AG04450 (cell line): Measurements from ENCODE around the gene PPP1R27. TPM values are rescaled to one million over a fixed set of nuclear protein-coding genes. Genes with fewer than 3 reads are reported as not detected.

Experiments used
- CTCF ChIA-PET: fragments of 300-600, 350-600 bp; formaldehyde crosslinking; extraction: SDS; loops from one replicate; lab custom pipeline; 2022; ENCODE audit warnings: antibody characterized with exemption, inconsistent platforms; lab: Charles Lee
- POLR2A ChIA-PET: fragments of 350-600 bp; formaldehyde crosslinking; extraction: SDS; loops from one replicate; lab custom pipeline; 2021; ENCODE audit warnings: antibody characterized with exemption, inconsistent platforms; lab: Yijun Ruan, JAX
- DNase-seq: peaks from one replicate; pipeline ENCODE4 v3.0.0-alpha.2; 2011; ENCODE audit warnings: low read depth, low spot score
- H3K27ac ChIP-seq: one replicate; pipeline ENCODE4 v1.5.1; 2012; ENCODE audit warnings: low read depth, low read length, control low read depth
- H3K27me3 ChIP-seq: one replicate; pipeline ENCODE4 v1.6.0; 2012; ENCODE audit warnings: low read length; ENCODE audit not compliant: control insufficient read depth, insufficient read depth
- H3K4me3 ChIP-seq: 2 replicates; pipeline ENCODE4 v1.5.1; 2011; ENCODE audit warnings: mild to moderate bottlenecking, low read depth, low read length, control low read depth
- H3K9me3 ChIP-seq: 2 replicates; pipeline ENCODE4 v1.5.1; 2012; ENCODE audit warnings: low read length; ENCODE audit not compliant: control insufficient read depth, insufficient read depth
- polyA plus RNA-seq: library from polyadenylated mRNA; depleted of rRNA; stranded (reverse); fragments of >200 nt; gene quantifications from 2 replicates; pipeline ENCODE4 v1.2.3, GENCODE V29; 2011
- TF ChIP-seq, protein P1 (sequence below): IDR thresholded peaks from 2 replicates; pipeline ENCODE4 v1.5.1; 2011; ENCODE audit warnings: low read depth, low read length, control low read depth, inconsistent platforms

PPP1R27 gene
- polyA plus RNA-seq, 1 experiment = not detected

DNA sequence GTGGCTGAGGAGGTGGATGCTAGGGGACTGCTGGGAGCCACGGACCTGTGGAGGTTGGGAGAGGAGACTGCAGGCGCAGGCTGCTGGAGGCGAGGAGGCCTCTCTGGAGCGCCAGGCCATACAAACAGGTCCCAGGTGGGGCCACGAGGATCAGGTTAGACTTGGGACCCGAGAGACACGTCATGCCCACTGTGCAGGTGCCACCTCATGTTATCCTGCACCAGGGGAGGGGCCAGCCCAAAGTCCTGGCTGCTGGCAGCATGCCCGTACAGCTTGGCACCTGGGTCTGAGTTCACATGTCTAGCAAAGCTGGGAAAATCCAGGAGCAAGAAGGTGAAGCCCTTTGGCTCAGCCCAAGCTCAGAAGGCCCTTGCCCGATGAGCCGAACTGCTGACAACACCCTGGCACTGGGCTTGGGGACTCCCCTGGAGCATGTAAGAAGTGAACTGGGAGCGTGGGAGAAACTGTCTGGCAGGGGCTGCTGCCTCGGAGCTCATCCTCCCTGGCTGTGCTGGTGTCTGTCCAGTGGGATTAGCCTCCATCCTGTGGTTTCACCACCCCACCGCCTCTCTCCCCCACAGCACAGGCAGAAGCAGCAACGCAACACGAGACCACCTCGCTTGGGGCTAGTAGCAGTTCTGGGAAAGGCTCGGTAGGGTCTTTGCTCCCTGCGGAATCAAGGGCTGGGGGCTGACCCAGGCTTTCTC is 31.0 kb upstream of the PPP1R27 start:
- no peaks in the 10 kb centered on the region; the same call in 1 of the 2 replicates for H3K9me3 ChIP-seq
- DNase-seq = no peak
- TF ChIP-seq, protein P1, sequence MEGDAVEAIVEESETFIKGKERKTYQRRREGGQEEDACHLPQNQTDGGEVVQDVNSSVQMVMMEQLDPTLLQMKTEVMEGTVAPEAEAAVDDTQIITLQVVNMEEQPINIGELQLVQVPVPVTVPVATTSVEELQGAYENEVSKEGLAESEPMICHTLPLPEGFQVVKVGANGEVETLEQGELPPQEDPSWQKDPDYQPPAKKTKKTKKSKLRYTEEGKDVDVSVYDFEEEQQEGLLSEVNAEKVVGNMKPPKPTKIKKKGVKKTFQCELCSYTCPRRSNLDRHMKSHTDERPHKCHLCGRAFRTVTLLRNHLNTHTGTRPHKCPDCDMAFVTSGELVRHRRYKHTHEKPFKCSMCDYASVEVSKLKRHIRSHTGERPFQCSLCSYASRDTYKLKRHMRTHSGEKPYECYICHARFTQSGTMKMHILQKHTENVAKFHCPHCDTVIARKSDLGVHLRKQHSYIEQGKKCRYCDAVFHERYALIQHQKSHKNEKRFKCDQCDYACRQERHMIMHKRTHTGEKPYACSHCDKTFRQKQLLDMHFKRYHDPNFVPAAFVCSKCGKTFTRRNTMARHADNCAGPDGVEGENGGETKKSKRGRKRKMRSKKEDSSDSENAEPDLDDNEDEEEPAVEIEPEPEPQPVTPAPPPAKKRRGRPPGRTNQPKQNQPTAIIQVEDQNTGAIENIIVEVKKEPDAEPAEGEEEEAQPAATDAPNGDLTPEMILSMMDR = no peak
- no peak overlapping the region for H3K4me3 ChIP-seq
- peak overlapping the region; percentile 52 for H3K27ac ChIP-seq
- POLR2A ChIA-PET = interaction anchor here (1.0 to 1.7 kb wide), 4 partner anchors 51 to 182 kb away, joined by 3 to 6 read pairs (median 4); partner anchors contain the start of genes ARL16 and HGS
- no peaks in the 10 kb centered on the region for H3K27me3 ChIP-seq
- CTCF ChIA-PET = no interaction called here

DNA sequence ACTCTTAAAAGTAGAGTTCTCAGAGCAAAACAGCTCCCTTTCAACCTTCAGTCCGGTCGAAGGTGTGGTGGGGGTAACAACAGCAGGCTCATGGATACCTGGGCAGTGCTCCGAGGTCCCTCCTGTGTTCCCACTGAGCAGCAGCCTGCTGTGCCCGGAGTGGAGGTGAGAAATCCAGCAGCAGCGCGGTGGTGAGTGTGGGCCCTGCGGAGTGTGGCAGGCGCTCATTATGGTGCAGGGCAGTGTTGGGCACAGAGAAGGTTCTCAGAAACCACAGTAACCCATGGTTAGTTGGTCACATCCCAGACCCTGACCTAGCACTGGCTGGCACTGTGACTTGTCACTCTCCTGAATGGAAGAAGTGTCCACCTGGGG is 30.5 kb upstream of the PPP1R27 start:
- no peak for DNase-seq
- TF ChIP-seq, protein P1 = no peak
- Histone ChIP-seq H3K9me3 (no peaks in the 10 kb centered on the region; the same call in 1 of the 2 replicates), H3K4me3 (no peak overlapping the region), H3K27me3 (no peaks in the 10 kb centered on the region), H3K27ac (no peak overlapping the region)
- ChIA-PET POLR2A (interaction anchor here (1.0 to 1.7 kb wide), 3 partner anchors 52 to 65 kb away, joined by 3 to 6 read pairs (median 4); no protein-coding TSS in a partner anchor), CTCF (no interaction called here)

DNA sequence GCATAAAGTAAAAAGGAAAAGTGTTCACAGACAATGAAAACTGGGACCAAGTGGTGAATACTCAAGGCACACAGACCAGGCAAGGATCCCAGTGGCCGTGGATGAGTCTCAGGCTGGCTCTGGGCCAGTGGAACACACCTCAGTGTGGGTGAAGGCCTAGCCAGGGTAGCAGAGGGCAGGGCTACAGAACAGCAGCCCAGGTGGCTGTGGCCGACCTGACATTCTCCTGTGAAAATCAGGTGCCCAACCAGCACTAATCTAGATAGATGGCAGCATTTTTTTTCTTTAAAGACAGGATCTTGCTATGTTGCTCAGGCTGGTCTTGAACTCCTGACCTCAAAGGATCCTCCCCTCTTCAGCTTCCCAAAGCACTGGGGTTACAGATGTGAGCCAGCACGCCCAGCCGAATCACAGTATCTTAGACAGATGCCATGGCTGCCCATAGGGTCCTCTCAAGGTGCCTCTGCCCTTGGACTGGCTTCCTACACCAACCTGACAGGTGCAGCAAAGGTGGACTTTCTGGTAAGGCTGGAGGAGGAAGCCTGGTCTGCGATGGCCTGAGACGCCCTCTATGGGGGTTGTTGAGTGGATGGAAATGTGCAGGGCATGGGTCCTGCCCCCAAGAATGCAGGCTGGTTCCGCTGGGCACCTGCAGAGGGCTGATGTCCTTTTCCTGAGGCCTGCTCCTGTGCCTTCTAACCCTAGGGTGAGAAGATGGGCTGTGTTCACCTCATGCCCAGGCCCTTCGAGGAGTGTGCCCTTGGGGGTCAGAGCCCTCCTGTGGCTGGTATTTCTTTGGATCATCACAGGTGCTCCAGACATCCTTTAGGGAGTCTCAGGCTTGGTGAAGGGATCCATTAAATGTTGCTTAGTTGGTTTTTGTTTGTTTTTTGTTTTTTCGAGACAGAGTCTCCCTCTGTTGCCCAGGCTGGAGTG is 29.3 kb upstream of the PPP1R27 start:
- Histone ChIP-seq H3K9me3 (no peaks in the 10 kb centered on the region; the same call in 1 of the 2 replicates), H3K4me3 (no peak overlapping the region), H3K27me3 (no peaks in the 10 kb centered on the region), H3K27ac (no peak overlapping the region)
- TF ChIP-seq, protein P1 = no peak
- ChIA-PET POLR2A (no interaction called here), CTCF (no interaction called here)
- no peak for DNase-seq

DNA sequence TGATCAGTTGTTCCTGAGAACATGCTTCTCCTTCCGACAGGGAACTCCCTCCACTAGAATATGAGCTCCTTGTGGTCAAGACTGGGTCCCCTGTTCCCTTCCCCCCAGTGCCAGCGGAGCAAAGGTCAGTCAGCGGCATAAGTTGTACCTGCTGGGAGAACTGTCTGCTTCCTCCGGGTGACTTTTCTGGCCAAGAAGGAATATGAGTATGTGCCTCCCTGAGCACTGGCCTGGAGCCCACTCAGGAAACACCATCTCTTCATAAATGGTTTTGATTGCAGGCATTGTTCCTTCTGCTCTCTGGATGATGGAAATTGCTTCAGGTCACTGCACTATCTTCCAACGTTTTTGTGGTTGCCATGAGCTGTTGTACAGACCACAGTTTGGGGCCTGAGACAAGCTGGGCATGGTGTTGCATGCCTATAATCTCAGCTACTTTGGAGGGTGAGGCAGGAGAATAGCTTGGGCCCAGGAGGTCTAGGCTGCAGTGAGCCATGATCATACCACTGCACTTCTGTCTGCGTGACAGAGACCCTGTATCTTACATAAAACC is 28.3 kb upstream of the PPP1R27 start:
- no peaks in the 10 kb centered on the region; the same call in 1 of the 2 replicates for H3K9me3 ChIP-seq
- TF ChIP-seq, protein P1 = no peak
- no peak overlapping the region for H3K4me3 ChIP-seq
- ChIA-PET POLR2A (no interaction called here), CTCF (no interaction called here)
- H3K27me3 ChIP-seq = no peaks in the 10 kb centered on the region
- H3K27ac ChIP-seq = peak overlapping the region; percentile 31
- DNase-seq = no peak
